Neural cell (in vitro differentiated cells): ENCODE data around the gene MAN2A2. TPM values are rescaled to one million over a fixed set of nuclear protein-coding genes. Genes with fewer than 3 reads are reported as not detected.

ENCODE experiments used
- H2AFZ ChIP-seq: fragments of 200-600, 300-800 bp; sonication (generic), shearing (Covaris generic); 2 replicates; pipeline ENCODE4 v1.6.0; 2014; ENCODE audit warnings: low read depth, mild to moderate bottlenecking, antibody characterized with exemption, low read length, moderate library complexity
- H3F3A ChIP-seq: fragments of 200-600 bp; shearing (Covaris generic); 2 replicates; pipeline ENCODE4 v1.6.1; 2016; ENCODE audit warnings: mild to moderate bottlenecking, moderate library complexity, mixed read lengths, antibody characterized with exemption, low read length; ENCODE audit not compliant: insufficient read depth, poor library complexity, severe bottlenecking
- H3K27ac ChIP-seq: fragments of 200-600, 300-800 bp; sonication (generic), shearing (Covaris generic); 2 replicates; pipeline ENCODE4 v1.5.1; 2014; ENCODE audit warnings: mild to moderate bottlenecking, low read length, moderate library complexity
- H3K27me3 ChIP-seq: fragments of 300-800, 200-600 bp; sonication (generic), shearing (Covaris generic); 2 replicates; pipeline ENCODE4 v1.6.0; 2014; ENCODE audit warnings: mild to moderate bottlenecking, low read depth, low read length, moderate library complexity; ENCODE audit not compliant: insufficient read depth
- H3K36me3 ChIP-seq: fragments of 300-800, 200-600 bp; sonication (generic), shearing (Covaris generic); 2 replicates; pipeline ENCODE4 v1.5.1; 2014; ENCODE audit warnings: mild to moderate bottlenecking, antibody characterized with exemption, low read length, moderate library complexity; ENCODE audit not compliant: insufficient read depth
- H3K4me2 ChIP-seq: fragments of 300-800, 200-600 bp; sonication (generic), shearing (Covaris generic); 2 replicates; pipeline ENCODE4 v1.6.0; 2014; ENCODE audit warnings: mild to moderate bottlenecking, low read length
- H3K4me3 ChIP-seq: fragments of 300-800, 200-600 bp; sonication (generic), shearing (Covaris generic); 2 replicates; pipeline ENCODE4 v1.5.1; 2014; ENCODE audit warnings: mild to moderate bottlenecking, low read length, moderate library complexity
- H3K79me2 ChIP-seq: fragments of 200-600 bp; shearing (Covaris generic); replicated peaks from 2 replicates; pipeline ENCODE4 v1.6.0; 2014; ENCODE audit warnings: mild to moderate bottlenecking, low read length, moderate library complexity; ENCODE audit not compliant: insufficient read depth
- H3K9ac ChIP-seq: fragments of 300-800, 200-600 bp; sonication (generic), shearing (Covaris generic); 2 replicates; pipeline ENCODE4 v1.6.1; 2016; ENCODE audit warnings: mild to moderate bottlenecking, low read length, mixed read lengths
- H3K9me2 ChIP-seq: fragments of 200-600 bp; shearing (Covaris generic); 2 replicates; pipeline ENCODE4 v1.6.1; 2016; ENCODE audit warnings: mild to moderate bottlenecking, low read length, mixed read lengths; ENCODE audit not compliant: insufficient read depth
- H3K9me3 ChIP-seq: fragments of 200-600, 300-800 bp; sonication (generic), shearing (Covaris generic); 2 replicates; pipeline ENCODE4 v1.6.1; 2016; ENCODE audit warnings: mild to moderate bottlenecking, mixed run types, low read length, moderate library complexity, mixed read lengths
- H4K20me1 ChIP-seq: fragments of 200-600 bp; shearing (Covaris generic); 2 replicates; pipeline ENCODE4 v1.6.1; 2016; ENCODE audit warnings: mild to moderate bottlenecking, mixed run types; ENCODE audit not compliant: insufficient read depth
- CTCF ChIP-seq: fragments of 450-650 bp; IDR thresholded peaks from 2 replicates; pipeline ENCODE4 v1.5.1; 2014; ENCODE audit warnings: antibody characterized with exemption, mild to moderate bottlenecking, moderate library complexity; ENCODE audit not compliant: poor library complexity, severe bottlenecking
- EP300 ChIP-seq: fragments of 450-650 bp; conservative IDR thresholded peaks from 2 replicates; pipeline ENCODE4 v1.6.1; 2014; ENCODE audit warnings: antibody characterized with exemption, mild to moderate bottlenecking, moderate library complexity; ENCODE audit not compliant: poor library complexity, severe bottlenecking
- EZH2 ChIP-seq: fragments of 200-600, 300-800 bp; shearing (Covaris generic), sonication (generic); IDR thresholded peaks from 2 replicates; pipeline ENCODE4 v1.6.1; 2014; ENCODE audit warnings: antibody characterized with exemption, low read length, borderline replicate concordance, mild to moderate bottlenecking; ENCODE audit not compliant: insufficient read depth, poor library complexity, severe bottlenecking
- MXI1 ChIP-seq: fragments of 450-650 bp; conservative IDR thresholded peaks from 2 replicates; pipeline ENCODE4 v1.6.1; 2014; ENCODE audit warnings: antibody characterized with exemption, mild to moderate bottlenecking; ENCODE audit not compliant: poor library complexity, severe bottlenecking
- POLR2AphosphoS5 ChIP-seq: IDR thresholded peaks from 2 replicates; pipeline ENCODE4 v1.6.1; 2012
- RAD21 ChIP-seq: fragments of 450-650 bp; conservative IDR thresholded peaks from 2 replicates; pipeline ENCODE4 v1.6.1; 2014; ENCODE audit warnings: antibody characterized with exemption, mild to moderate bottlenecking, moderate library complexity
- SMC3 ChIP-seq: fragments of 450-650 bp; conservative IDR thresholded peaks from 2 replicates; pipeline ENCODE4 v1.6.1; 2014; ENCODE audit warnings: antibody characterized with exemption, mild to moderate bottlenecking, moderate library complexity; ENCODE audit not compliant: poor library complexity
- TAF1 ChIP-seq: IDR thresholded peaks from 2 replicates; pipeline ENCODE4 v1.6.1; 2012; ENCODE audit warnings: low read depth
- polyA plus RNA-seq: library from polyadenylated mRNA; depleted of rRNA; stranded (reverse); fragments of >200 nt; gene quantifications from 2 replicates; pipeline ENCODE4 v1.2.3, GENCODE V29; 2014
- TF ChIP-seq, protein P1 (sequence below): IDR thresholded peaks from 2 replicates; pipeline ENCODE4 v1.6.1; 2012; ENCODE audit warnings: borderline replicate concordance

MAN2A2 gene
- polyA plus RNA-seq, 1 donor from 2014 or later: 59.8 TPM

GRCh38 chr15:90881181-90881977, 21.7 kb upstream of the MAN2A2 start:
- H3F3A ChIP-seq: no peaks in the 10 kb centered on the region
- no peak overlapping the region for H3K4me2 ChIP-seq
- no peaks in the 10 kb centered on the region for H3K9me3 ChIP-seq
- H3K9ac ChIP-seq: no peak overlapping the region
- no peaks in the 10 kb centered on the region for H3K36me3 ChIP-seq
- H3K79me2 ChIP-seq: no peaks in the 10 kb centered on the region
- H4K20me1 ChIP-seq: no peaks in the 10 kb centered on the region
- H3K27ac ChIP-seq: no peak overlapping the region
- H3K4me3 ChIP-seq: no peak overlapping the region
- H3K9me2 ChIP-seq: no peaks in the 10 kb centered on the region
- no peak overlapping the region for H2AFZ ChIP-seq
- no peaks in the 10 kb centered on the region for H3K27me3 ChIP-seq
- TF ChIP-seq SMC3: no peak
- no peak for TF ChIP-seq RAD21
- no peak for TF ChIP-seq CTCF
- no peak for TF ChIP-seq TAF1
- TF ChIP-seq POLR2AphosphoS5: no peak
- no peak for TF ChIP-seq MXI1
- TF ChIP-seq EP300: no peak
- TF ChIP-seq, protein P1, sequence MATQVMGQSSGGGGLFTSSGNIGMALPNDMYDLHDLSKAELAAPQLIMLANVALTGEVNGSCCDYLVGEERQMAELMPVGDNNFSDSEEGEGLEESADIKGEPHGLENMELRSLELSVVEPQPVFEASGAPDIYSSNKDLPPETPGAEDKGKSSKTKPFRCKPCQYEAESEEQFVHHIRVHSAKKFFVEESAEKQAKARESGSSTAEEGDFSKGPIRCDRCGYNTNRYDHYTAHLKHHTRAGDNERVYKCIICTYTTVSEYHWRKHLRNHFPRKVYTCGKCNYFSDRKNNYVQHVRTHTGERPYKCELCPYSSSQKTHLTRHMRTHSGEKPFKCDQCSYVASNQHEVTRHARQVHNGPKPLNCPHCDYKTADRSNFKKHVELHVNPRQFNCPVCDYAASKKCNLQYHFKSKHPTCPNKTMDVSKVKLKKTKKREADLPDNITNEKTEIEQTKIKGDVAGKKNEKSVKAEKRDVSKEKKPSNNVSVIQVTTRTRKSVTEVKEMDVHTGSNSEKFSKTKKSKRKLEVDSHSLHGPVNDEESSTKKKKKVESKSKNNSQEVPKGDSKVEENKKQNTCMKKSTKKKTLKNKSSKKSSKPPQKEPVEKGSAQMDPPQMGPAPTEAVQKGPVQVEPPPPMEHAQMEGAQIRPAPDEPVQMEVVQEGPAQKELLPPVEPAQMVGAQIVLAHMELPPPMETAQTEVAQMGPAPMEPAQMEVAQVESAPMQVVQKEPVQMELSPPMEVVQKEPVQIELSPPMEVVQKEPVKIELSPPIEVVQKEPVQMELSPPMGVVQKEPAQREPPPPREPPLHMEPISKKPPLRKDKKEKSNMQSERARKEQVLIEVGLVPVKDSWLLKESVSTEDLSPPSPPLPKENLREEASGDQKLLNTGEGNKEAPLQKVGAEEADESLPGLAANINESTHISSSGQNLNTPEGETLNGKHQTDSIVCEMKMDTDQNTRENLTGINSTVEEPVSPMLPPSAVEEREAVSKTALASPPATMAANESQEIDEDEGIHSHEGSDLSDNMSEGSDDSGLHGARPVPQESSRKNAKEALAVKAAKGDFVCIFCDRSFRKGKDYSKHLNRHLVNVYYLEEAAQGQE: no peak
- TF ChIP-seq EZH2: no peak

- Histone ChIP-seq H3K27ac (no peak overlapping the region), H2AFZ (no peak overlapping the region), H3K36me3 (no peaks in the 10 kb centered on the region)
Observed at GRCh38 chr15:90881978-90882721, 21.0 kb upstream of the MAN2A2 start.

More at GRCh38 chr15:90881978-90882721, 21.0 kb upstream of the MAN2A2 start:
- Histone ChIP-seq H3K27me3 (no peaks in the 10 kb centered on the region), H3F3A (no peaks in the 10 kb centered on the region), H4K20me1 (no peaks in the 10 kb centered on the region), H3K79me2 (no peaks in the 10 kb centered on the region), H3K4me3 (no peak overlapping the region), H3K9ac (no peak overlapping the region), H3K9me3 (no peaks in the 10 kb centered on the region), H3K9me2 (no peaks in the 10 kb centered on the region), H3K4me2 (no peak overlapping the region)
- TF ChIP-seq TAF1: no peak
- no peak for TF ChIP-seq POLR2AphosphoS5
- no peak for TF ChIP-seq CTCF
- TF ChIP-seq MXI1: no peak
- no peak for TF ChIP-seq EP300
- TF ChIP-seq SMC3: no peak
- no peak for TF ChIP-seq RAD21
- TF ChIP-seq, protein P1: no peak
- no peak for TF ChIP-seq EZH2
